Nephron progenitor cell (in vitro differentiated cells): ENCODE results near the gene FNIP2.

Experiments
- DNase-seq: peaks from one replicate; pipeline ENCODE4 v3.0.0; 2021
- H3K27ac Mint-ChIP-seq: 2 replicates; pipeline ENCODE4 v1.8.0; 2021; ENCODE audit warnings: mild to moderate bottlenecking, moderate library complexity, mixed read lengths
- H3K27me3 Mint-ChIP-seq: 2 replicates; pipeline ENCODE4 v1.8.0; 2021; ENCODE audit warnings: mild to moderate bottlenecking, low read depth, mixed read lengths; ENCODE audit not compliant: poor library complexity
- H3K36me3 Mint-ChIP-seq: 2 replicates; pipeline ENCODE4 v1.8.0; 2021; ENCODE audit warnings: low read depth, mixed read lengths
- H3K4me1 Mint-ChIP-seq: 2 replicates; pipeline ENCODE4 v1.8.0; 2021; ENCODE audit warnings: mixed read lengths
- H3K4me3 Mint-ChIP-seq: 2 replicates; pipeline ENCODE4 v1.8.0; 2021; ENCODE audit warnings: mild to moderate bottlenecking, moderate library complexity, mixed read lengths
- H3K9me3 Mint-ChIP-seq: 2 replicates; pipeline ENCODE4 v1.8.0; 2021; ENCODE audit warnings: mild to moderate bottlenecking, moderate library complexity, mixed read lengths
- CTCF ChIP-seq: fragments of 200-600 bp; sonication (generic); IDR thresholded peaks from 2 replicates; pipeline ENCODE4 v1.5.0; 2021; ENCODE audit warnings: antibody characterized with exemption

The FNIP2 gene

GRCh38 chr4:158799856-158800255 is 31.0 kb downstream of the FNIP2 start:
- Mint-ChIP-seq H3K4me3 (no peak overlapping the region), H3K27me3 (peaks cover 3% of the 10 kb centered on the region), H3K27ac (no peak overlapping the region), H3K36me3 (no peaks in the 10 kb centered on the region), H3K4me1 (peaks cover 15% of the 10 kb centered on the region), H3K9me3 (no peaks in the 10 kb centered on the region)
- no peak for TF ChIP-seq CTCF
- DNase-seq = no peak

DNA sequence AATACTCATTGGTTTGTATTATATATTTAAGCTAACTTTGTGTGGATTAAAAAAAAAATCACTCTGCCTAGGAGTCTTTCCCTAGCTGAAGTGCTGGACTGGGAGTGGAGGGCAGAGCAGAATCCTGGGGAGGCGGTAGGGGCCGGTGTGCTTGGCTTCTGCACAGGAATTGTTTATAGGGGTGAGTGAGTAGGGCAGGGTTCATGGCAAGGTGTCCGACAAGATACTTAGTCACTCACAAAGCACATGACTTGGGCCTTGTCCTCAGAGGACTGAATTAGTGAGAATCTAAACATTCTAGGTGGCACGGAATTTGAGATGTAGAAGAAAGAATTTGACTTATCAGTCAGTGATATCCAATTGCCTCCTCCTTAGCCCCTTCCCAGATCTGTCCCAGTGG is 32.2 kb downstream of the FNIP2 start:
- no peaks in the 10 kb centered on the region for H3K9me3 Mint-ChIP-seq
- DNase-seq = no peak
- H3K27me3 Mint-ChIP-seq = peaks cover 3% of the 10 kb centered on the region
- no peak overlapping the region for H3K4me3 Mint-ChIP-seq
- TF ChIP-seq CTCF = no peak
- peaks cover 21% of the 10 kb centered on the region for H3K4me1 Mint-ChIP-seq
- no peaks in the 10 kb centered on the region for H3K36me3 Mint-ChIP-seq
- peak overlapping the region; percentile 15 for H3K27ac Mint-ChIP-seq

DNA sequence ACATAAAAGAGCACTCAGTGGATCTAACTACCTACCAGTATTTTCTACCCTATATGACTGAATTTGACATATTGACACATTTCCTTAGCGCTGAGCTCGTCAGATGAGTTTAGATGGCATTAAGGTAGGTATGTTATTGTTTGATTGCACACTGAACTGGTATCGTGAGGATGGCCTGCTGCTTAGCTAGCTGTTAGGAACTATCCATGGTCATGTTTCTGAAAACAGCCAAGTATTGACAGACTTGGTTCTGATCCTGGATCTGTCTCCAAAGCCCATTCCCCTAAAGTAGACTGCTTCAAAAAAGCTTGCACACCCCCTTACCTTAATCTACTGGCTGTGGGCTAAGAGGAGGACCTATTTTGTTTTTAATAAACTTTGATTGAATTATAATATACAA is 32.9 kb downstream of the FNIP2 start:
- no peak overlapping the region for H3K27ac Mint-ChIP-seq
- no peaks in the 10 kb centered on the region for H3K9me3 Mint-ChIP-seq
- H3K4me1 Mint-ChIP-seq = peaks cover 22% of the 10 kb centered on the region
- H3K36me3 Mint-ChIP-seq = no peaks in the 10 kb centered on the region
- no peak for TF ChIP-seq CTCF
- no peak for DNase-seq
- peaks cover 3% of the 10 kb centered on the region for H3K27me3 Mint-ChIP-seq
- no peak overlapping the region for H3K4me3 Mint-ChIP-seq

- H3K4me1 Mint-ChIP-seq = peaks cover 22% of the 10 kb centered on the region
Measured at GRCh38 chr4:158802914-158803313, 34.1 kb downstream of the FNIP2 start.

GRCh38 chr4:158805635-158806471 is 37.0 kb downstream of the FNIP2 start:
- H3K4me1 Mint-ChIP-seq = peaks cover 29% of the 10 kb centered on the region
- no peak for TF ChIP-seq CTCF
- H3K27ac Mint-ChIP-seq = peak overlapping the region; percentile 4
- H3K36me3 Mint-ChIP-seq = no peaks in the 10 kb centered on the region
- H3K27me3 Mint-ChIP-seq = no peaks in the 10 kb centered on the region
- no peak for DNase-seq
- no peak overlapping the region for H3K4me3 Mint-ChIP-seq
- H3K9me3 Mint-ChIP-seq = no peaks in the 10 kb centered on the region

More at GRCh38 chr4:158802914-158803313, 34.1 kb downstream of the FNIP2 start:
- H3K36me3 Mint-ChIP-seq = no peaks in the 10 kb centered on the region
- H3K4me3 Mint-ChIP-seq = no peak overlapping the region
- H3K27me3 Mint-ChIP-seq = peaks cover 3% of the 10 kb centered on the region
- no peaks in the 10 kb centered on the region for H3K9me3 Mint-ChIP-seq
- TF ChIP-seq CTCF = no peak
- no peak for DNase-seq
- no peak overlapping the region for H3K27ac Mint-ChIP-seq

DNA sequence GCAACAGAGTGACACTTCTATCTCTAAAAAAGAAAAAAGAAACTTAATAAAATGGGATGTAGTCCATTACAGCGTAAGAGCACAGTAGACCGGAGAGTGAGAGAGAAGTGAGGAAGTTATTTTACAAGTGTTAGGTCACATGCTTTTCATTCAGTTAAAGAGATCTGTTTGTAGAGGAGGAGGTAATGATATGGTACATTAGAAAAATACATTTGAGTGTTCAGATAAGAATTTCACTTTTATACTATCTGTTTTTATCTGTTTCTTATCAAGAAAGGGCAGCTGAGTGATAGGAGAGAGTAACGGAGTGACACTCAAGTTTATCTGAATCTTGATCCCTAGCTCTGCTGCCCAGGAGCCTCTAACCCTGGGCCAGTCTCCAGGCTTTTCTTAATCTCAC is 38.9 kb downstream of the FNIP2 start:
- DNase-seq = no peak
- H3K4me1 Mint-ChIP-seq = peaks cover 35% of the 10 kb centered on the region

More for the DNA sequence above, 38.9 kb downstream of the FNIP2 start:
- no peaks in the 10 kb centered on the region for H3K27me3 Mint-ChIP-seq
- no peak for TF ChIP-seq CTCF
- H3K9me3 Mint-ChIP-seq = no peaks in the 10 kb centered on the region
- no peak overlapping the region for H3K4me3 Mint-ChIP-seq
- no peak overlapping the region for H3K27ac Mint-ChIP-seq
- no peaks in the 10 kb centered on the region for H3K36me3 Mint-ChIP-seq
